GM21529 (cell line): ENCODE results near the gene LRP1B.
"Not testable (repeated sequence)": the region's sequence is repeated elsewhere in the genome, so short reads cannot be mapped to it uniquely, and the experiment has no call there.

Source experiments
- ATAC-seq: cut with Tn5 transposase; IDR thresholded peaks from one replicate; pipeline ENCODE4 v1.9.1; 2021; ENCODE audit not compliant: unreplicated experiment

LRP1B gene

GRCh38 chr2:140422759-140423158 lies 1708.1 kb downstream of the LRP1B start:
- ATAC-seq: no peak

- ATAC-seq: no peak
Measured at GRCh38 chr2:140417504-140417903, 1713.3 kb downstream of the LRP1B start.

GRCh38 chr2:140416577-140416976 lies 1714.2 kb downstream of the LRP1B start:
- no peak for ATAC-seq

GRCh38 chr2:140415035-140415434 lies 1715.8 kb downstream of the LRP1B start:
- not testable (repeated sequence) for ATAC-seq

- no peak for ATAC-seq
Measured at GRCh38 chr2:140410695-140411094, 1720.1 kb downstream of the LRP1B start.

- no peak for ATAC-seq
Measured at GRCh38 chr2:140401056-140401455, 1729.8 kb downstream of the LRP1B start.

GRCh38 chr2:140392824-140393223 lies 1738.0 kb downstream of the LRP1B start:
- no peak for ATAC-seq

GRCh38 chr2:140384946-140385345 lies 1745.9 kb downstream of the LRP1B start:
- no peak for ATAC-seq

- no peak for ATAC-seq
Measured at GRCh38 chr2:140383781-140384180, 1747.0 kb downstream of the LRP1B start.

GRCh38 chr2:140376686-140377085 lies 1754.1 kb downstream of the LRP1B start:
- no peak for ATAC-seq

- no peak for ATAC-seq
Measured at GRCh38 chr2:140363131-140363530, 1767.7 kb downstream of the LRP1B start.

- no peak for ATAC-seq
Measured at GRCh38 chr2:140362361-140362760, 1768.5 kb downstream of the LRP1B start.

- ATAC-seq: no peak
Measured at GRCh38 chr2:140359056-140359771, 1771.6 kb downstream of the LRP1B start.

- no peak for ATAC-seq
Measured at GRCh38 chr2:140356697-140357096, 1774.1 kb downstream of the LRP1B start.

- no peak for ATAC-seq
Measured at GRCh38 chr2:140355511-140356090, 1775.2 kb downstream of the LRP1B start.

- no peak for ATAC-seq
Measured at GRCh38 chr2:140354544-140354943, 1776.3 kb downstream of the LRP1B start.

- no peak for ATAC-seq
Measured at GRCh38 chr2:140353541-140353940, 1777.3 kb downstream of the LRP1B start.

GRCh38 chr2:140351692-140352091 lies 1779.1 kb downstream of the LRP1B start:
- no peak for ATAC-seq

- no peak for ATAC-seq
Measured at GRCh38 chr2:140349695-140350094, 1781.1 kb downstream of the LRP1B start.

- ATAC-seq: no peak
Measured at GRCh38 chr2:140348826-140349225, 1782.0 kb downstream of the LRP1B start.

GRCh38 chr2:140344838-140345237 lies 1786.0 kb downstream of the LRP1B start:
- no peak for ATAC-seq

- not testable (repeated sequence) for ATAC-seq
Measured at GRCh38 chr2:140344266-140344665, 1786.5 kb downstream of the LRP1B start.

- ATAC-seq: no peak
Measured at GRCh38 chr2:140338795-140339194, 1792.0 kb downstream of the LRP1B start.
